ENCODE data around the gene C1QA.

GRCh38 chr1:22587247-22587646, 49.2 kb upstream of the C1QA start:
- TF ChIP-seq CTCF (conservative IDR thresholded peaks at IDR 0.05; ENCODE audit: low read depth, low read length) (no peak), EZH2 (IDR thresholded peaks at IDR 0.05; ENCODE audit: low read length, unreplicated experiment) (no peak), EZH2phosphoT487 (IDR thresholded peaks at IDR 0.05; ENCODE audit: borderline replicate concordance, low read length) (no peak)

Measured in PC-3 (cell line).